CD14-positive monocyte (primary cell): ENCODE results near the gene SLC30A10. TPM values are rescaled to one million over a fixed set of nuclear protein-coding genes. Genes with fewer than 3 reads are reported as not detected.

Experiments used
- DNase-seq, 3 donors: peaks; one replicate each; pipeline ENCODE4 v3.0.0-alpha.2; 2011 to 2022
- H2AFZ ChIP-seq: 2 replicates; pipeline ENCODE4 v1.6.0; 2012; ENCODE audit warnings: mild to moderate bottlenecking, low read depth, low read length, inconsistent platforms; ENCODE audit not compliant: insufficient read depth, poor library complexity, severe bottlenecking
- H3K27ac ChIP-seq, 2 donors: 1 replicate in 1 of 2; 2 replicates in 1 of 2; pipeline ENCODE4 v1.5.1; 2012 to 2013; ENCODE audit warnings: low read length in 2 of 2, control low read depth in 1 of 2, inconsistent platforms in 1 of 2, low read depth in 1 of 2, mild to moderate bottlenecking in 1 of 2
- H3K27me3 ChIP-seq, 2 donors: one replicate each; pipeline versions ENCODE4 v1.6.0 to v1.6.1; 2011 to 2013; ENCODE audit warnings: low read length in 2 of 2; ENCODE audit not compliant: control insufficient read depth in 2 of 2, insufficient read depth in 2 of 2
- H3K36me3 ChIP-seq, 2 donors: replicated peaks in 1 of 2; 1 replicate in 1 of 2; 2 replicates in 1 of 2; pipeline versions ENCODE4 v1.5.1 to v1.6.1; 2012 to 2013; ENCODE audit warnings: low read length in 2 of 2, control low read depth in 1 of 2, inconsistent platforms in 1 of 2, mild to moderate bottlenecking in 1 of 2; ENCODE audit not compliant: insufficient read depth in 2 of 2, control insufficient read depth in 1 of 2
- H3K4me1 ChIP-seq, 2 donors: 1 replicate in 1 of 2; 2 replicates in 1 of 2; pipeline versions ENCODE4 v1.5.1 to v1.6.1; 2012 to 2013; ENCODE audit warnings: low read length in 2 of 2, control low read depth in 1 of 2, inconsistent platforms in 1 of 2, mild to moderate bottlenecking in 1 of 2, moderate library complexity in 1 of 2; ENCODE audit not compliant: insufficient read depth in 2 of 2, control insufficient read depth in 1 of 2
- H3K4me2 ChIP-seq: replicated peaks from 2 replicates; pipeline ENCODE3; 2012; ENCODE audit warnings: low read length, moderate library complexity, mild to moderate bottlenecking; ENCODE audit not compliant: poor library complexity, severe bottlenecking; ENCODE audit errors: extremely low read depth
- H3K4me3 ChIP-seq, 3 experiments: fragments of 200-600 bp in 1 of 3; sonication (generic) in 1 of 3; replicated peaks in 1 of 3; 1 replicate in 2 of 3; 2 replicates in 1 of 3; pipeline ENCODE4 v1.5.1; 2011 to 2013; ENCODE audit warnings: low read length in 3 of 3, mild to moderate bottlenecking in 3 of 3, control low read depth in 2 of 3, low read depth in 2 of 3, inconsistent platforms in 1 of 3, moderate library complexity in 1 of 3
- H3K79me2 ChIP-seq: 2 replicates; pipeline ENCODE4 v1.6.0; 2012; ENCODE audit warnings: mild to moderate bottlenecking, control low read depth, inconsistent platforms, low read length, moderate library complexity; ENCODE audit not compliant: insufficient read depth
- H3K9ac ChIP-seq: 2 replicates; pipeline ENCODE4 v1.6.0; 2017; ENCODE audit warnings: low read length, mild to moderate bottlenecking; ENCODE audit not compliant: insufficient read depth, poor library complexity, severe bottlenecking
- H3K9me3 ChIP-seq, 2 donors: replicated peaks in 1 of 2; 1 replicate in 1 of 2; 2 replicates in 1 of 2; pipeline versions ENCODE4 v1.5.1 to v1.6.1; 2012 to 2013; ENCODE audit warnings: low read length in 2 of 2, control low read depth in 1 of 2; ENCODE audit not compliant: control insufficient read depth in 1 of 2, insufficient read depth in 1 of 2
- H4K20me1 ChIP-seq: 2 replicates; pipeline ENCODE4 v1.6.0; 2012; ENCODE audit warnings: mild to moderate bottlenecking, low read length, control low read depth, moderate library complexity; ENCODE audit not compliant: insufficient read depth
- H3K27ac Mint-ChIP-seq, 7 donors: one replicate each; pipeline ENCODE4 v1.8.0; 2020; ENCODE audit warnings: mild to moderate bottlenecking in 7 of 7, mixed read lengths in 7 of 7, moderate library complexity in 6 of 7, inconsistent platforms in 2 of 7
- H3K27me3 Mint-ChIP-seq, 3 donors: one replicate each; pipeline ENCODE4 v1.8.0; 2021 to 2022; ENCODE audit warnings: low read depth in 3 of 3, mild to moderate bottlenecking in 3 of 3, mixed read lengths in 3 of 3, moderate library complexity in 3 of 3, inconsistent platforms in 1 of 3
- H3K36me3 Mint-ChIP-seq, 2 donors: one replicate each; pipeline ENCODE4 v1.8.0; 2020; ENCODE audit warnings: mixed read lengths in 2 of 2, inconsistent platforms in 1 of 2, mild to moderate bottlenecking in 1 of 2
- H3K4me1 Mint-ChIP-seq: one replicate; pipeline ENCODE4 v1.8.0; 2020; ENCODE audit warnings: mild to moderate bottlenecking, mixed read lengths
- H3K4me3 Mint-ChIP-seq, 2 donors: one replicate each; pipeline ENCODE4 v1.8.0; 2020; ENCODE audit warnings: mild to moderate bottlenecking in 2 of 2, mixed read lengths in 2 of 2, moderate library complexity in 1 of 2
- H3K9me3 Mint-ChIP-seq, 7 donors: one replicate each; pipeline ENCODE4 v1.8.0; 2020 to 2022; ENCODE audit warnings: mixed read lengths in 7 of 7, mild to moderate bottlenecking in 6 of 7, moderate library complexity in 6 of 7, inconsistent platforms in 2 of 7
- CTCF ChIP-seq: fragments of 200-600 bp; IDR thresholded peaks from one replicate; pipeline ENCODE4 v1.8.0; 2022; ENCODE audit warnings: antibody characterized with exemption, mild to moderate bottlenecking
- WGBS: methylation state at CpG from one replicate; pipeline ENCODE4 v1.1.5; 2013; ENCODE audit warnings: missing lambda C conversion rate; ENCODE audit not compliant: insufficient coverage; 5-methylcytosine and 5-hydroxymethylcytosine counted together
- intact Hi-C, 2 donors: fragments of 100-400 bp; cut with micrococcal nuclease; formaldehyde crosslinking; loops; one replicate each; pipeline versions ENCODE4 v1.15.0 to v1.15.1; 2023
- polyA plus RNA-seq, 3 donors: library from polyadenylated mRNA; depleted of rRNA in 1 of 3; unstranded in 2 of 3; stranded (reverse) in 1 of 3; fragments of 300-500 nt in 2 of 3; fragments of >200 nt in 1 of 3; fragmentation: Illumina TruSeq in 2 of 3; gene quantifications; 1 replicate in 2 of 3; 2 replicates in 1 of 3; pipeline ENCODE4 v1.2.3, GENCODE V29; 2012 to 2021

The SLC30A10 gene
- polyA plus RNA-seq, 3 donors = not detected

- no peak overlapping the region for H3K4me3 Mint-ChIP-seq
- Histone ChIP-seq H3K27ac (no peak overlapping the region), H3K9ac (no peak overlapping the region), H2AFZ (no peak overlapping the region), H3K79me2 (no peaks in the 10 kb centered on the region), H3K36me3 (no peaks in the 10 kb centered on the region), H3K9me3 (no peaks in the 10 kb centered on the region), H3K27me3 (no peaks in the 10 kb centered on the region), H3K4me1 (no peaks in the 10 kb centered on the region), H3K4me2 (no peak overlapping the region), H3K4me3 (no peak overlapping the region), H4K20me1 (no peaks in the 10 kb centered on the region)
- no peak for DNase-seq
- peaks cover 2 to 4% (median 3%) of the 10 kb centered on the region in 3 donors for H3K27me3 Mint-ChIP-seq
- intact Hi-C loops = no loop called here
- no peaks in the 10 kb centered on the region for H3K9me3 Mint-ChIP-seq
- H3K4me1 Mint-ChIP-seq = no peaks in the 10 kb centered on the region
- TF ChIP-seq CTCF = no peak
- H3K36me3 Mint-ChIP-seq = no peaks in the 10 kb centered on the region
- H3K27ac Mint-ChIP-seq = no peak overlapping the region
- no CpG with 5 or more reads among the region's 1 CpG for WGBS
Measured at GRCh38 chr1:219917281-219917680, 11.1 kb downstream of the SLC30A10 start.

- Histone ChIP-seq H3K27me3 (no peaks in the 10 kb centered on the region), H4K20me1 (no peaks in the 10 kb centered on the region), H3K36me3 (no peaks in the 10 kb centered on the region), H3K27ac (no peak overlapping the region), H3K9me3 (no peaks in the 10 kb centered on the region), H3K4me1 (no peaks in the 10 kb centered on the region), H3K9ac (no peak overlapping the region), H3K79me2 (no peaks in the 10 kb centered on the region), H3K4me2 (no peak overlapping the region), H2AFZ (no peak overlapping the region), H3K4me3 (no peak overlapping the region)
- no peaks in the 10 kb centered on the region for H3K9me3 Mint-ChIP-seq
- DNase-seq = no peak
- H3K4me1 Mint-ChIP-seq = no peaks in the 10 kb centered on the region
- peaks cover 2 to 3% (median 2%) of the 10 kb centered on the region in 3 donors for H3K27me3 Mint-ChIP-seq
- no CpG with 5 or more reads among the region's 1 CpG for WGBS
- no peak overlapping the region for H3K27ac Mint-ChIP-seq
- no peak for TF ChIP-seq CTCF
- intact Hi-C loops = no loop called here
- H3K4me3 Mint-ChIP-seq = no peak overlapping the region
- H3K36me3 Mint-ChIP-seq = no peaks in the 10 kb centered on the region
Measured at GRCh38 chr1:219916257-219916656, 12.1 kb downstream of the SLC30A10 start.
